OCI-LY7 (cell line): ENCODE results near the gene MAL.

ENCODE experiments used
- EZH2phosphoT487 ChIP-seq: fragments of 200-600 bp; sonication (generic); IDR thresholded peaks from 2 replicates; pipeline ENCODE4 v1.6.1; 2018; ENCODE audit warnings: low read depth, borderline replicate concordance, mild to moderate bottlenecking, mixed run types, antibody characterized with exemption, low read length, moderate library complexity, mixed read lengths
- TF ChIP-seq, protein P1 (sequence below): fragments of 200-600 bp; sonication (generic); conservative IDR thresholded peaks from 2 replicates; pipeline ENCODE4 v1.5.1; 2014; ENCODE audit warnings: mild to moderate bottlenecking, antibody characterized with exemption, low read length, moderate library complexity, mixed read lengths

DNA sequence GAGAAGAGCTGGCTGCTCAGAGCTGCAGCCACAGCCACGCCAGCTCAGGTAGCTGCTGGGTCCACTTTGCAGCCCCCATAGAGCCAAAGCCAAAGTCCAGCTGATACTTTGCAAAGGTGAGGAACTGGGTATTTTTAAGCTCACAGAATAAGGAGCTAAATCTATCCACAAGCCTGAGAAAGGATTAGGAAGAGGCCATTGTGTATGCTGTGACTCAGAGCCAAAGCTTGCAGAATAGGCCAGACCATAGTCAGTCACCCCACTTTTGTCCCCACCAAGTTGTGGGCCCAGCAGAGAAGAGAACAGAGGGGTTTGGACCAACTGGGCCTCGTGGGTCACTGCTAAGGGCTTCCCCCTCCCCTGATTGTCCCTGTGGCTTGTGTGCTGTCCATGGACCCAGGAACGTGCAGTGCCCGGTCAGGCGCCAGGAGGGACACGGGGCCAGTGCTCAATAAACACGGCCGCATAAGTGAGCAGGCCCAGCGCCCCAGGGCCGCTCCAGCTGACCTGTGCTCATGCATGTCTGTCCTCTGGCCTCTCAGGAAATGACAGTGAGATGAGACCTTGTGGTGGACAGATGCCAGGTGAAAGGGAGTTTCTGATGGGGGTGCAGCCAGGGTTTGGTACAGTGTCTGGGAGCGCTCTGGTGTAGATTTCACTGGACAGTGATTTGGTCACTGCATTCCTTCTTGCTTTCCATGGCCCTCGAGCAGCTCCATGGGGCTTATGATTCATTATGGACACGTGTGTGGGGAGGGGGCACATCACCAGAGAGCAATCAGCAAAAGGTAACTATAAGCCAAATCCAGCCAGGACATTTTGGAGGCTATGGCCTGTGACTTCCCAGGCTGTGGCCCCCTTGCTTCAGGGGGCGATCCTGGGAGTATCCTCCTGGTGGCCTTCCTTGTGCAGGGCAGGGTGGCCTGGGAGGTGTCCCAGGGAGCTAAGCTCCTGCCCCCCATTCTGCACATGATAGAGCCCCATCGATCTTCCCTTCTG lies 31.3 kb downstream of the MAL start:
- TF ChIP-seq, protein P1, sequence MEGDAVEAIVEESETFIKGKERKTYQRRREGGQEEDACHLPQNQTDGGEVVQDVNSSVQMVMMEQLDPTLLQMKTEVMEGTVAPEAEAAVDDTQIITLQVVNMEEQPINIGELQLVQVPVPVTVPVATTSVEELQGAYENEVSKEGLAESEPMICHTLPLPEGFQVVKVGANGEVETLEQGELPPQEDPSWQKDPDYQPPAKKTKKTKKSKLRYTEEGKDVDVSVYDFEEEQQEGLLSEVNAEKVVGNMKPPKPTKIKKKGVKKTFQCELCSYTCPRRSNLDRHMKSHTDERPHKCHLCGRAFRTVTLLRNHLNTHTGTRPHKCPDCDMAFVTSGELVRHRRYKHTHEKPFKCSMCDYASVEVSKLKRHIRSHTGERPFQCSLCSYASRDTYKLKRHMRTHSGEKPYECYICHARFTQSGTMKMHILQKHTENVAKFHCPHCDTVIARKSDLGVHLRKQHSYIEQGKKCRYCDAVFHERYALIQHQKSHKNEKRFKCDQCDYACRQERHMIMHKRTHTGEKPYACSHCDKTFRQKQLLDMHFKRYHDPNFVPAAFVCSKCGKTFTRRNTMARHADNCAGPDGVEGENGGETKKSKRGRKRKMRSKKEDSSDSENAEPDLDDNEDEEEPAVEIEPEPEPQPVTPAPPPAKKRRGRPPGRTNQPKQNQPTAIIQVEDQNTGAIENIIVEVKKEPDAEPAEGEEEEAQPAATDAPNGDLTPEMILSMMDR = no peak
- no peak for TF ChIP-seq EZH2phosphoT487
